Stomach (tissue), 9 donors: Measurements from ENCODE around the gene MAPT. TPM values are rescaled to one million over a fixed set of nuclear protein-coding genes. Genes with fewer than 3 reads are reported as not detected.

Source experiments
- DNase-seq, 2 donors: peaks; one replicate each; pipeline versions ENCODE4 v3.0.0 to v3.0.0-alpha.2; 2013 to 2019
- H3K27ac ChIP-seq, 5 donors: fragments of 200-600 bp in 4 of 5; sonication (generic) in 4 of 5; one replicate each; pipeline ENCODE4 v1.5.1; 2013 to 2019; ENCODE audit warnings: mild to moderate bottlenecking in 1 of 5, moderate library complexity in 1 of 5
- H3K27me3 ChIP-seq, 3 donors: fragments of 200-600 bp; sonication (generic); one replicate each; pipeline ENCODE4 v1.5.1; 2017 to 2019; ENCODE audit warnings: mixed run types in 1 of 3
- H3K36me3 ChIP-seq, 4 donors: fragments of 200-600 bp; sonication (generic); 1 replicate in 3 of 4; 2 replicates in 1 of 4; pipeline ENCODE4 v1.5.1; 2016 to 2019
- H3K4me1 ChIP-seq, 4 donors: fragments of 200-600 bp; sonication (generic); one replicate each; pipeline ENCODE4 v1.5.1; 2016 to 2019
- H3K4me3 ChIP-seq, 4 donors: fragments of 200-600 bp; sonication (generic) in 3 of 4; one replicate each; pipeline ENCODE4 v1.5.1; 2016 to 2019; ENCODE audit warnings: mild to moderate bottlenecking in 1 of 4
- H3K9me3 ChIP-seq, 4 donors: fragments of 200-600 bp; sonication (generic); one replicate each; pipeline ENCODE4 v1.5.1; 2016 to 2019
- EP300 ChIP-seq: sonication (generic); formaldehyde crosslinking; IDR thresholded peaks from one replicate; pipeline ENCODE4 v1.6.1; 2017; ENCODE audit warnings: antibody characterized with exemption
- POLR2A ChIP-seq, 4 donors: fragments of 450-650 bp; IDR thresholded peaks; one replicate each; pipeline ENCODE4 v1.6.1; 2016; ENCODE audit warnings: antibody characterized with exemption in 4 of 4, control low read depth in 2 of 4, mild to moderate bottlenecking in 1 of 4, moderate library complexity in 1 of 4
- POLR2AphosphoS5 ChIP-seq, 3 donors: sonication (generic); formaldehyde crosslinking; IDR thresholded peaks; one replicate each; pipeline ENCODE4 v1.6.1; 2016; ENCODE audit warnings: antibody characterized with exemption in 3 of 3
- WGBS, 5 donors: extraction: QIAGEN DNeasy Blood & Tissue Kit in 3 of 5; methylation state at CpG; one replicate each; pipeline versions ENCODE4 v1.1.5 to v1.1.7; 2013 to 2018; 5-methylcytosine and 5-hydroxymethylcytosine counted together
- intact Hi-C: fragments of 100-400 bp; cut with DNase I; formaldehyde crosslinking; loops from one replicate; pipeline ENCODE4 v1.15.1; 2023; ENCODE audit warnings: low total_unique reads
- polyA plus RNA-seq, 3 donors: library from polyadenylated mRNA; stranded (reverse); fragments of 200-250 nt; gene quantifications; one replicate each; pipeline ENCODE4 v1.2.3, GENCODE V29; 2013
- total RNA-seq, 5 donors: library from RNA; depleted of rRNA; stranded (reverse); fragments of >200 nt; gene quantifications; one replicate each; pipeline versions ENCODE4 v1.1.0 to v1.2.3, GENCODE V29; 2014 to 2016
- TF ChIP-seq, protein P1 (sequence below), 7 experiments: fragments of 450-650 bp in 4 of 7; fragments of 200-600 bp in 3 of 7; sonication (generic) in 3 of 7; IDR thresholded peaks; one replicate each; pipeline ENCODE4 v1.5.1; 2016 to 2019; ENCODE audit warnings: antibody characterized with exemption in 7 of 7, control low read depth in 2 of 7, mild to moderate bottlenecking in 1 of 7
- donor health status: healthy with polysubstance abuse.
- donor health status: Bipolar disorder and iron deficiency.
- donor health status: healthy.

The MAPT gene
- total and polyA plus RNA-seq, 8 donors, result 0.44 to 4.1 (median 1.7) TPM; not detected in 1

GRCh38 chr17:45981306-45981705 lies 87.0 kb downstream of the MAPT start:
- H3K4me1 ChIP-seq, result no peaks in the 10 kb centered on the region
- no peaks in the 10 kb centered on the region for H3K36me3 ChIP-seq
- peaks cover 0 to 20% (median 5%) of the 10 kb centered on the region in 3 donors for H3K27me3 ChIP-seq
- no peak for DNase-seq
- no peak for TF ChIP-seq EP300
- no peak for TF ChIP-seq POLR2A (IDR thresholded peaks at IDR 0.05)
- no peak for TF ChIP-seq POLR2AphosphoS5 (IDR thresholded peaks at IDR 0.05)
- TF ChIP-seq, protein P1, sequence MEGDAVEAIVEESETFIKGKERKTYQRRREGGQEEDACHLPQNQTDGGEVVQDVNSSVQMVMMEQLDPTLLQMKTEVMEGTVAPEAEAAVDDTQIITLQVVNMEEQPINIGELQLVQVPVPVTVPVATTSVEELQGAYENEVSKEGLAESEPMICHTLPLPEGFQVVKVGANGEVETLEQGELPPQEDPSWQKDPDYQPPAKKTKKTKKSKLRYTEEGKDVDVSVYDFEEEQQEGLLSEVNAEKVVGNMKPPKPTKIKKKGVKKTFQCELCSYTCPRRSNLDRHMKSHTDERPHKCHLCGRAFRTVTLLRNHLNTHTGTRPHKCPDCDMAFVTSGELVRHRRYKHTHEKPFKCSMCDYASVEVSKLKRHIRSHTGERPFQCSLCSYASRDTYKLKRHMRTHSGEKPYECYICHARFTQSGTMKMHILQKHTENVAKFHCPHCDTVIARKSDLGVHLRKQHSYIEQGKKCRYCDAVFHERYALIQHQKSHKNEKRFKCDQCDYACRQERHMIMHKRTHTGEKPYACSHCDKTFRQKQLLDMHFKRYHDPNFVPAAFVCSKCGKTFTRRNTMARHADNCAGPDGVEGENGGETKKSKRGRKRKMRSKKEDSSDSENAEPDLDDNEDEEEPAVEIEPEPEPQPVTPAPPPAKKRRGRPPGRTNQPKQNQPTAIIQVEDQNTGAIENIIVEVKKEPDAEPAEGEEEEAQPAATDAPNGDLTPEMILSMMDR (IDR thresholded peaks at IDR 0.05), result no peak
- H3K27ac ChIP-seq, result no peak overlapping the region
- no peaks in the 10 kb centered on the region for H3K9me3 ChIP-seq
- no peak overlapping the region for H3K4me3 ChIP-seq
- 86 to 89% (median 87%) methylated on average over 7 of the region's 7 CpGs for WGBS, 5 donors
- intact Hi-C loops, result no loop called here

DNA sequence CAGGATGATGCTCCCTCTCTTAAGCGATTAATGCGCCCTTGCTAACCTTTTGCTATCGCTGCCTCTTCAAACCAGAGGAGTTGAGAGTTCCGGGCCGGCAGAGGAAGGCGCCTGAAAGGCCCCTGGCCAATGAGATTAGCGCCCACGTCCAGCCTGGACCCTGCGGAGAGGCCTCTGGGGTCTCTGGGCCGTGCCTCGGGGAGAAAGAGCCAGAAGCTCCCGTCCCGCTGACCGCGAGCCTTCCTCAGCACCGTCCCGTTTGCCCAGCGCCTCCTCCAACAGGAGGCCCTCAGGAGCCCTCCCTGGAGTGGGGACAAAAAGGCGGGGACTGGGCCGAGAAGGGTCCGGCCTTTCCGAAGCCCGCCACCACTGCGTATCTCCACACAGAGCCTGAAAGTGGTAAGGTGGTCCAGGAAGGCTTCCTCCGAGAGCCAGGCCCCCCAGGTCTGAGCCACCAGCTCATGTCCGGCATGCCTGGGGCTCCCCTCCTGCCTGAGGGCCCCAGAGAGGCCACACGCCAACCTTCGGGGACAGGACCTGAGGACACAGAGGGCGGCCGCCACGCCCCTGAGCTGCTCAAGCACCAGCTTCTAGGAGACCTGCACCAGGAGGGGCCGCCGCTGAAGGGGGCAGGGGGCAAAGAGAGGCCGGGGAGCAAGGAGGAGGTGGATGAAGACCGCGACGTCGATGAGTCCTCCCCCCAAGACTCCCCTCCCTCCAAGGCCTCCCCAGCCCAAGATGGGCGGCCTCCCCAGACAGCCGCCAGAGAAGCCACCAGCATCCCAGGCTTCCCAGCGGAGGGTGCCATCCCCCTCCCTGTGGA lies 88.6 kb downstream of the MAPT start:
- Histone ChIP-seq H3K4me1 (no peaks in the 10 kb centered on the region), H3K27me3 (peaks cover 0 to 20% (median 5%) of the 10 kb centered on the region in 3 donors), H3K9me3 (no peaks in the 10 kb centered on the region), H3K27ac (no peak overlapping the region), H3K36me3 (no peaks in the 10 kb centered on the region), H3K4me3 (no peak overlapping the region)
- WGBS, 5 donors, result 88 to 91% (median 89%) methylated on average over 31 to 41 of the region's 41 CpGs
- intact Hi-C loops, result no loop called here
- TF ChIP-seq, protein P1 (IDR thresholded peaks at IDR 0.05), result no peak
- TF ChIP-seq POLR2A (IDR thresholded peaks at IDR 0.05) (no peak), EP300 (no peak), POLR2AphosphoS5 (IDR thresholded peaks at IDR 0.05) (no peak)
- DNase-seq, result no peak

- intact Hi-C loops, result no loop called here
Observed at GRCh38 chr17:45983614-45984310, 89.4 kb downstream of the MAPT start.

GRCh38 chr17:45984368-45984767 lies 90.0 kb downstream of the MAPT start:
- no peak for TF ChIP-seq EP300
- TF ChIP-seq POLR2A (IDR thresholded peaks at IDR 0.05), result no peak
- intact Hi-C loops, result no loop called here
- 86 to 94% (median 88%) methylated on average over 4 to 5 of the region's 5 CpGs for WGBS, 5 donors
- no peaks in the 10 kb centered on the region for H3K4me1 ChIP-seq
- no peak overlapping the region for H3K27ac ChIP-seq
- no peak for DNase-seq
- no peaks in the 10 kb centered on the region for H3K36me3 ChIP-seq
- H3K4me3 ChIP-seq, result no peak overlapping the region
- peaks cover 0 to 20% (median 5%) of the 10 kb centered on the region in 3 donors for H3K27me3 ChIP-seq
- H3K9me3 ChIP-seq, result no peaks in the 10 kb centered on the region

More at GRCh38 chr17:45983614-45984310, 89.4 kb downstream of the MAPT start:
- no peaks in the 10 kb centered on the region for H3K9me3 ChIP-seq
- no peak overlapping the region for H3K4me3 ChIP-seq
- no peak overlapping the region for H3K27ac ChIP-seq
- H3K36me3 ChIP-seq, result no peaks in the 10 kb centered on the region
- H3K4me1 ChIP-seq, result no peaks in the 10 kb centered on the region
- WGBS, 5 donors, result 69 to 72% (median 72%) methylated on average over 25 to 31 of the region's 31 CpGs
- DNase-seq, result no peak
- peaks cover 0 to 20% (median 5%) of the 10 kb centered on the region in 3 donors for H3K27me3 ChIP-seq
- TF ChIP-seq POLR2AphosphoS5 (IDR thresholded peaks at IDR 0.05) (no peak), EP300 (no peak), POLR2A (IDR thresholded peaks at IDR 0.05) (no peak)
- TF ChIP-seq, protein P1 (IDR thresholded peaks at IDR 0.05), result no peak
